ENCODE results near the gene PLOD1.

PLOD1 gene

DNA sequence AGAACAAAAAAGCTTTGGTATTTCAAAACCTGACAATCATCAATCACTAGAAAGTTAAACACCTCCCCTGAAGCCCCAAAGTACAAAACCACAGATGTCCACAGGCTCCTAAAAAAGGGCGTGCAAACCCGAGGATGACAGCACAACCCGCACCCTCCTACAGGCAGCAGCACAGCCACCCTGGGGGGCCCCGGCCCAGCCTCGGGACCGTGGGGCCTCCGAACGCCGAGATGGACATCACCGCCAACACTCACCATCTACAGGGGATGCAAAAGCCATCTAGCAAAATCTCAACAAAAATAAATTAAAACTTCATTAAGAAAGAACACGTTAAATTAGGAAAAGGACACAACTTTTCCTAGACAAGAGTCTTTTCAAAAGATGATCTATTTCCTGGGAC, 14.9 kb upstream of the PLOD1 start:
- H3K27me3 ChIP-seq (ENCODE audit: control insufficient read depth, low read length) = no peaks in the 10 kb centered on the region
- peaks cover 13% of the 10 kb centered on the region for H3F3A ChIP-seq (ENCODE audit: control insufficient read depth, insufficient read depth)
- peaks cover 59% of the 10 kb centered on the region for H3K36me3 ChIP-seq (ENCODE audit: control insufficient read depth, low read length)
- peaks cover 58% of the 10 kb centered on the region for H3K79me2 ChIP-seq (ENCODE audit: control insufficient read depth, low read length)
- TF ChIP-seq, protein P1, sequence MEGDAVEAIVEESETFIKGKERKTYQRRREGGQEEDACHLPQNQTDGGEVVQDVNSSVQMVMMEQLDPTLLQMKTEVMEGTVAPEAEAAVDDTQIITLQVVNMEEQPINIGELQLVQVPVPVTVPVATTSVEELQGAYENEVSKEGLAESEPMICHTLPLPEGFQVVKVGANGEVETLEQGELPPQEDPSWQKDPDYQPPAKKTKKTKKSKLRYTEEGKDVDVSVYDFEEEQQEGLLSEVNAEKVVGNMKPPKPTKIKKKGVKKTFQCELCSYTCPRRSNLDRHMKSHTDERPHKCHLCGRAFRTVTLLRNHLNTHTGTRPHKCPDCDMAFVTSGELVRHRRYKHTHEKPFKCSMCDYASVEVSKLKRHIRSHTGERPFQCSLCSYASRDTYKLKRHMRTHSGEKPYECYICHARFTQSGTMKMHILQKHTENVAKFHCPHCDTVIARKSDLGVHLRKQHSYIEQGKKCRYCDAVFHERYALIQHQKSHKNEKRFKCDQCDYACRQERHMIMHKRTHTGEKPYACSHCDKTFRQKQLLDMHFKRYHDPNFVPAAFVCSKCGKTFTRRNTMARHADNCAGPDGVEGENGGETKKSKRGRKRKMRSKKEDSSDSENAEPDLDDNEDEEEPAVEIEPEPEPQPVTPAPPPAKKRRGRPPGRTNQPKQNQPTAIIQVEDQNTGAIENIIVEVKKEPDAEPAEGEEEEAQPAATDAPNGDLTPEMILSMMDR (IDR thresholded peaks at IDR 0.05; ENCODE audit: low read depth, low read length, poor library complexity, severe bottlenecking) = no peak
- H3K4me3 ChIP-seq (ENCODE audit: low read length) = no peak overlapping the region
- H4K20me1 ChIP-seq (ENCODE audit: control insufficient read depth, insufficient read depth, low read depth, low read length) = peaks cover 6% of the 10 kb centered on the region; the same call in 1 of the 2 replicates
- H3K4me2 ChIP-seq (ENCODE audit: low read length) = no peak overlapping the region
- H3K27ac ChIP-seq (ENCODE audit: low read depth, low read length) = no peak overlapping the region
- H3K9me2 ChIP-seq (replicated peaks; ENCODE audit: control insufficient read depth, low read length) = no peaks in the 10 kb centered on the region
- no peaks in the 10 kb centered on the region for H3K9me3 ChIP-seq (ENCODE audit: control insufficient read depth, insufficient read depth, low read length)
- H3K4me1 ChIP-seq (ENCODE audit: control insufficient read depth, low read length) = peaks cover 31% of the 10 kb centered on the region

DNA sequence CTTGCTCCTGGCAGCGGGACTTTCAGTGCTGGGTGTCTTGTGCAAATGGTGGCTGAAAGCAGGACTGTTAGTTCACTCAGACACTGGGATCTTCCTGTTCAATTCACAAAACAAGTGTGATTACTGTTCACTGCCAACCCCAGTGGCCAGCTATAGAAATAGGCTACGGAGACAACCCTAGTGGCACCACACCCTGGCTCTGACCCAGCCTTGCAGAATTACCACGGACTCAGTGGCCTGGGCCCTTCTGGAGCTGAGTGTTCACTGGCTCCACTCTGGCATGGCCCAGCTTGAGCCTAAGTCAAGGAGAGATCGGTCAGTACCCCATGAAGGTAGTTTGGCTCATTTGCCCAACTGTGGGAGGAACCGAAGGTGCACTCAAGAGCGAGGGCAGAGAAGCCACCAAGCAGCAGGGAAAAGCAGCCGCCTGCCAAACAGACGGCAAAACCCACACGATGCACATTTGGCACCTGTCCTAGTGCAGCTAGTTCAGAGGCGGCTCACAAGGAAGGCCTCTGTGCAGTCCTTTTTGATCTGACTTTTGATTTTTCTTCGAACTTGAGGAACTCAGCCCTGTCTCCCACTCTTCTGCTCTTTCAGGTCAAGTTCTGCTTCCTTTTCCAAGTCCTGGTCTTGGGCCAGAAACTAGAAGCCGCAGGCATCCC, 14.1 kb upstream of the PLOD1 start:
- Histone ChIP-seq H3K4me1 (ENCODE audit: control insufficient read depth, low read length) (peaks cover 26% of the 10 kb centered on the region), H3K4me3 (ENCODE audit: low read length) (no peak overlapping the region), H3K9me3 (ENCODE audit: control insufficient read depth, insufficient read depth, low read length) (no peaks in the 10 kb centered on the region), H3K27ac (ENCODE audit: low read depth, low read length) (no peak overlapping the region), H3K4me2 (ENCODE audit: low read length) (no peak overlapping the region), H3K9me2 (replicated peaks; ENCODE audit: control insufficient read depth, low read length) (no peaks in the 10 kb centered on the region), H3K79me2 (ENCODE audit: control insufficient read depth, low read length) (peaks cover 66% of the 10 kb centered on the region), H3K36me3 (ENCODE audit: control insufficient read depth, low read length) (peaks cover 65% of the 10 kb centered on the region), H4K20me1 (ENCODE audit: control insufficient read depth, insufficient read depth, low read depth, low read length) (peaks cover 10% of the 10 kb centered on the region; the same call in 1 of the 2 replicates), H3K27me3 (ENCODE audit: control insufficient read depth, low read length) (no peaks in the 10 kb centered on the region), H3F3A (ENCODE audit: control insufficient read depth, insufficient read depth) (peaks cover 7% of the 10 kb centered on the region)
- TF ChIP-seq, protein P1 (IDR thresholded peaks at IDR 0.05; ENCODE audit: low read depth, low read length, poor library complexity, severe bottlenecking) = no peak
- TF ChIP-seq EZH2phosphoT487 (IDR thresholded peaks at IDR 0.05; ENCODE audit: borderline replicate concordance, low read length) = no peak

DNA sequence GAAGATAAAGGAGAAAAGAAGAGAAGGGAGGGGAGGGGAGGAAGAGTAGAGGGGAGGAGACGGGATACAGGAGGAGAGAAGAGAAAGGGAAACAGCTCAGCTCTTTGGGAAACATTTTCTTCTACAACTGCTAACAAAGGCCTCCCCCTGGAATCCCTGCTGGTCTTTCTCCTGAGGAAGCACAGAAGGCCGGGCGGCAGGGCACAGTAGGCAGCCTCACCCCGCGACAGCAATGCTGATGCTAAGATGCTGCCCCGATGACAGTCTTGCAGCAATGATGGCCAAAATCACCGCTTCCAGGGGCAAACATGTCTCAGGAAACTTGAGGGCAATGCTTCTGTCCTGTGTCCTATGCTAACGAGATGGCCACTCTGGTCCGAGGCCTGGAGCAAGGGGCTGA, 13.5 kb upstream of the PLOD1 start:
- Histone ChIP-seq H3K4me1 (ENCODE audit: control insufficient read depth, low read length) (peaks cover 19% of the 10 kb centered on the region), H3K36me3 (ENCODE audit: control insufficient read depth, low read length) (peaks cover 65% of the 10 kb centered on the region), H3K79me2 (ENCODE audit: control insufficient read depth, low read length) (peaks cover 72% of the 10 kb centered on the region), H3K4me3 (ENCODE audit: low read length) (no peak overlapping the region), H3K27me3 (ENCODE audit: control insufficient read depth, low read length) (no peaks in the 10 kb centered on the region), H3K9me2 (replicated peaks; ENCODE audit: control insufficient read depth, low read length) (no peaks in the 10 kb centered on the region), H3K9me3 (ENCODE audit: control insufficient read depth, insufficient read depth, low read length) (no peaks in the 10 kb centered on the region), H4K20me1 (ENCODE audit: control insufficient read depth, insufficient read depth, low read depth, low read length) (peaks cover 10% of the 10 kb centered on the region; the same call in 1 of the 2 replicates), H3K27ac (ENCODE audit: low read depth, low read length) (no peak overlapping the region), H3F3A (ENCODE audit: control insufficient read depth, insufficient read depth) (0 out of 2 replicates have a peak, but pooled peaks cover 2% of the 10 kb centered on the region), H3K4me2 (ENCODE audit: low read length) (no peak overlapping the region)
- TF ChIP-seq EZH2phosphoT487 (IDR thresholded peaks at IDR 0.05; ENCODE audit: borderline replicate concordance, low read length) = no peak
- TF ChIP-seq, protein P1 (IDR thresholded peaks at IDR 0.05; ENCODE audit: low read depth, low read length, poor library complexity, severe bottlenecking) = no peak
